ENCODE data around the gene MXRA7.

Gene MXRA7

GRCh38 chr17:76707985-76708807 is 2.6 kb downstream of the MXRA7 start:
- CTCF ChIA-PET: interaction anchor here (0.7 to 0.9 kb wide), 3 partner anchors 27 to 359 kb away, joined by 3 to 6 read pairs (median 3); no protein-coding TSS in a partner anchor
- DNase-seq (ENCODE audit: low spot score): no peak
- no peak for TF ChIP-seq CTCF (conservative IDR thresholded peaks at IDR 0.05; ENCODE audit: low read depth)
- POLR2A ChIA-PET (ENCODE audit: low non-redundant PET): interaction anchor here (0.6 to 0.7 kb wide), 2 partner anchors 60 to 122 kb away, joined by 3 read pairs; partner anchors contain the start of gene ST6GALNAC2
- H3K27ac ChIP-seq: peak overlapping the region; percentile 87

GRCh38 chr17:76706817-76707216 is 3.9 kb downstream of the MXRA7 start:
- ChIA-PET CTCF (interaction anchor here (0.6 kb wide), 1 partner anchor 32 kb away, joined by 3 read pairs; no protein-coding TSS in a partner anchor), POLR2A (ENCODE audit: low non-redundant PET) (no interaction called here)
- H3K27ac ChIP-seq: no peak overlapping the region
- TF ChIP-seq CTCF (conservative IDR thresholded peaks at IDR 0.05; ENCODE audit: low read depth): no peak
- DNase-seq (ENCODE audit: low spot score): no peak

GRCh38 chr17:76704805-76705204 is 6.0 kb downstream of the MXRA7 start:
- POLR2A ChIA-PET (ENCODE audit: low non-redundant PET): no interaction called here
- no peak for DNase-seq (ENCODE audit: low spot score)
- H3K27ac ChIP-seq: no peak overlapping the region
- CTCF ChIA-PET: interaction anchor here (0.6 kb wide), 1 partner anchor 353 kb away, joined by 4 read pairs; no protein-coding TSS in a partner anchor
- TF ChIP-seq CTCF (conservative IDR thresholded peaks at IDR 0.05; ENCODE audit: low read depth): no peak

GRCh38 chr17:76702941-76703637 is 7.7 kb downstream of the MXRA7 start:
- ChIA-PET CTCF (no interaction called here), POLR2A (ENCODE audit: low non-redundant PET) (no interaction called here)
- H3K27ac ChIP-seq: peak overlapping the region; percentile 48
- DNase-seq (ENCODE audit: low spot score): no peak
- TF ChIP-seq CTCF (conservative IDR thresholded peaks at IDR 0.05; ENCODE audit: low read depth): no peak

- H3K27ac ChIP-seq: peak overlapping the region; percentile 48
- POLR2A ChIA-PET (ENCODE audit: low non-redundant PET): interaction anchor here (0.6 kb wide), 1 partner anchor 155 kb away, joined by 3 read pairs; no protein-coding TSS in a partner anchor
- CTCF ChIA-PET: interaction anchor here (0.9 kb wide), 1 partner anchor 156 kb away, joined by 3 read pairs; no protein-coding TSS in a partner anchor
- DNase-seq (ENCODE audit: low spot score): no peak
- TF ChIP-seq CTCF (conservative IDR thresholded peaks at IDR 0.05; ENCODE audit: low read depth): no peak
These were observed 8.7 kb downstream of the MXRA7 start for GRCh38 chr17:76702076-76702475.

GRCh38 chr17:76701471-76701967 is 9.2 kb downstream of the MXRA7 start:
- H3K27ac ChIP-seq: peak overlapping the region; percentile 88
- no peak for DNase-seq (ENCODE audit: low spot score)
- no peak for TF ChIP-seq CTCF (conservative IDR thresholded peaks at IDR 0.05; ENCODE audit: low read depth)
- POLR2A ChIA-PET (ENCODE audit: low non-redundant PET): no interaction called here
- CTCF ChIA-PET: interaction anchor here (0.9 kb wide), 1 partner anchor 155 kb away, joined by 3 read pairs; no protein-coding TSS in a partner anchor
